Fibroblast of lung (primary cell): ENCODE results near the gene C20orf96. TPM values are rescaled to one million over a fixed set of nuclear protein-coding genes. Genes with fewer than 3 reads are reported as not detected.

ENCODE experiments used
- DNase-seq, 2 donors: peaks; one replicate each; pipeline versions ENCODE4 v3.0.0 to v3.0.0-alpha.2; 2010; ENCODE audit warnings: low read depth in 2 of 2
- H2AFZ ChIP-seq: 2 replicates; pipeline ENCODE4 v1.5.1; 2012; ENCODE audit warnings: low read length, control low read depth, inconsistent platforms
- H3K27ac ChIP-seq: 2 replicates; pipeline ENCODE4 v1.5.1; 2011; ENCODE audit warnings: low read length, control low read depth; ENCODE audit not compliant: insufficient read depth
- H3K27me3 ChIP-seq: 2 replicates; pipeline ENCODE4 v1.5.1; 2011; ENCODE audit warnings: mild to moderate bottlenecking, low read length; ENCODE audit not compliant: control insufficient read depth, insufficient read depth
- H3K36me3 ChIP-seq: 2 replicates; pipeline ENCODE4 v1.5.1; 2011; ENCODE audit warnings: low read length; ENCODE audit not compliant: control insufficient read depth, insufficient read depth
- H3K4me1 ChIP-seq: 2 replicates; pipeline ENCODE4 v1.5.1; 2011; ENCODE audit warnings: low read length; ENCODE audit not compliant: control insufficient read depth, insufficient read depth; ENCODE audit errors: extremely low read depth
- H3K4me2 ChIP-seq: 2 replicates; pipeline ENCODE4 v1.5.1; 2011; ENCODE audit warnings: low read length, control low read depth; ENCODE audit not compliant: insufficient read depth; ENCODE audit errors: extremely low read depth
- H3K4me3 ChIP-seq, 4 experiments: fragments of 200-600 bp in 1 of 4; sonication (generic) in 1 of 4; replicated peaks in 1 of 4; 2 replicates each; pipeline ENCODE4 v1.5.1; 2011 to 2016; ENCODE audit warnings: low read length in 4 of 4, low read depth in 3 of 4, mild to moderate bottlenecking in 3 of 4, control low read depth in 2 of 4, inconsistent platforms in 1 of 4, mixed read lengths in 1 of 4; ENCODE audit not compliant: insufficient read depth in 1 of 4; ENCODE audit errors: control extremely low read depth in 1 of 4
- H3K79me2 ChIP-seq: 2 replicates; pipeline ENCODE4 v1.5.1; 2012; ENCODE audit warnings: mild to moderate bottlenecking, low read length, inconsistent platforms; ENCODE audit not compliant: control insufficient read depth, insufficient read depth
- H3K9ac ChIP-seq: 2 replicates; pipeline ENCODE4 v1.5.1; 2011; ENCODE audit warnings: mild to moderate bottlenecking, low read length, control low read depth; ENCODE audit not compliant: insufficient read depth
- H3K9me3 ChIP-seq: 2 replicates; pipeline ENCODE4 v1.5.1; 2012; ENCODE audit warnings: low read depth, low read length; ENCODE audit not compliant: control insufficient read depth, insufficient read depth
- H4K20me1 ChIP-seq: 2 replicates; pipeline ENCODE4 v1.5.1; 2011; ENCODE audit warnings: low read length; ENCODE audit not compliant: control insufficient read depth, insufficient read depth; ENCODE audit errors: extremely low read depth
- EZH2 ChIP-seq: IDR thresholded peaks from 2 replicates; pipeline ENCODE4 v1.5.1; 2012; ENCODE audit warnings: low read length, control low read depth, mild to moderate bottlenecking; ENCODE audit errors: missing control alignments
- polyA plus RNA-seq, 2 donors: library from polyadenylated mRNA; depleted of rRNA in 1 of 2; stranded (reverse) in 1 of 2; unstranded in 1 of 2; fragments of >200 nt; gene quantifications; 2 replicates each; pipeline ENCODE4 v1.2.1, GENCODE V29; 2011 to 2012; ENCODE audit warnings: missing spikeins in 1 of 2
- total RNA-seq: library from RNA; depleted of rRNA; stranded (reverse); fragments of >200 nt; gene quantifications from 2 replicates; pipeline ENCODE4 v1.2.1, GENCODE V29; 2014
- TF ChIP-seq, protein P1 (sequence below), 2 donors: IDR thresholded peaks in 1 of 2; conservative IDR thresholded peaks in 1 of 2; 1 replicate in 1 of 2; 2 replicates in 1 of 2; pipeline ENCODE4 v1.5.1; 2011 to 2012; ENCODE audit warnings: low read length in 2 of 2, control low read depth in 1 of 2, inconsistent platforms in 1 of 2, low read depth in 1 of 2, mild to moderate bottlenecking in 1 of 2

Gene C20orf96
- total and polyA plus RNA-seq, 2 donors (not counting 1 experiment from before 2014, with no cell fraction given): 4.8 to 8.9 TPM

DNA sequence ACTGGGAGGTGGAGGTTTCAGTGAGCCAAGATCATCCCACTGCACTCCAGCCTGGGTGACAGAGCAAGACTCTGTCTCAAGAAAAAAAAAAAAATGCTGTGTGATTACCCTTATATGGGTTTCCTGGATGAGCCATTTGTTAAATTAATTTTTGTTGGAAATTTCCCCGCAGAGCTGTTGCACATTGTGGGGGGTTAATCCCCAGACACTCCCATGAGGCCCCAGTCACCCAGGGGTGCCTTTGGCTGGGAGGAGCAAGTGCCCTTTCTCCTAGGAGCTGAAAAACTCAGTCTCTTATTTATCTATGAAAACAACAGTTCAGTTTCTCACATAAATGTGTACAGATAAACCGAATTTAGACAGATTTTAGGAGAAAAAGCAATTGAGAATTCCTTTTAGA lies 37.7 kb downstream of the C20orf96 start:
- TF ChIP-seq EZH2: no peak
- TF ChIP-seq, protein P1, sequence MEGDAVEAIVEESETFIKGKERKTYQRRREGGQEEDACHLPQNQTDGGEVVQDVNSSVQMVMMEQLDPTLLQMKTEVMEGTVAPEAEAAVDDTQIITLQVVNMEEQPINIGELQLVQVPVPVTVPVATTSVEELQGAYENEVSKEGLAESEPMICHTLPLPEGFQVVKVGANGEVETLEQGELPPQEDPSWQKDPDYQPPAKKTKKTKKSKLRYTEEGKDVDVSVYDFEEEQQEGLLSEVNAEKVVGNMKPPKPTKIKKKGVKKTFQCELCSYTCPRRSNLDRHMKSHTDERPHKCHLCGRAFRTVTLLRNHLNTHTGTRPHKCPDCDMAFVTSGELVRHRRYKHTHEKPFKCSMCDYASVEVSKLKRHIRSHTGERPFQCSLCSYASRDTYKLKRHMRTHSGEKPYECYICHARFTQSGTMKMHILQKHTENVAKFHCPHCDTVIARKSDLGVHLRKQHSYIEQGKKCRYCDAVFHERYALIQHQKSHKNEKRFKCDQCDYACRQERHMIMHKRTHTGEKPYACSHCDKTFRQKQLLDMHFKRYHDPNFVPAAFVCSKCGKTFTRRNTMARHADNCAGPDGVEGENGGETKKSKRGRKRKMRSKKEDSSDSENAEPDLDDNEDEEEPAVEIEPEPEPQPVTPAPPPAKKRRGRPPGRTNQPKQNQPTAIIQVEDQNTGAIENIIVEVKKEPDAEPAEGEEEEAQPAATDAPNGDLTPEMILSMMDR (conservative IDR thresholded peaks at IDR 0.05 in 1 of 2, IDR thresholded peaks at IDR 0.05 in 1 of 2; ENCODE audit: low read depth in 1 of 2, low read length in 2 of 2): no peak
- Histone ChIP-seq H3K4me3 (no peak overlapping the region), H3K79me2 (no peaks in the 10 kb centered on the region), H3K36me3 (no peaks in the 10 kb centered on the region), H3K27ac (no peak overlapping the region), H2AFZ (no peak overlapping the region), H3K9me3 (no peaks in the 10 kb centered on the region), H3K4me1 (no peaks in the 10 kb centered on the region), H4K20me1 (no peaks in the 10 kb centered on the region), H3K4me2 (no peak overlapping the region), H3K27me3 (peaks cover 3% of the 10 kb centered on the region), H3K9ac (no peak overlapping the region)
- no peak for DNase-seq

DNA sequence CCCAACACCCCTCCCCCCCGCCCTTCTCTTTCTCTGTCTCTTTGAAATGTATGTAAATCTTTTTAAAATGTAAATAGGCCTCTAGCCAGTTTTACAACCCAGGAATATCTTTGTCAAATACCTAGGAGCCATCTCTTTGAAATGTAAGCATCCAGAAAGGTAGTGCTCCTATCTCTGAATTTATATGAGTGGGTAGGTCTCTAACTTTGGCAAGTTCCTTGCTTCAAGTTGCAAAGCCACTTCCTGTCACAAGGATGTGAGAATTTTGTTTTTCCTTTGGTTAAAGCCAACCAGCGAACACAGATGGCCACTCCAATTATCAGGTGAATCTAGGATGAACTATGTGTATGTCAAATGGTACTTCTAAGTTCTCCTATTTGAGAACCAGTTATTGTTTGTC lies 39.2 kb downstream of the C20orf96 start:
- TF ChIP-seq, protein P1 (conservative IDR thresholded peaks at IDR 0.05 in 1 of 2, IDR thresholded peaks at IDR 0.05 in 1 of 2; ENCODE audit: low read depth in 1 of 2, low read length in 2 of 2): no peak
- TF ChIP-seq EZH2: no peak
- no peak overlapping the region for H3K4me2 ChIP-seq
- H3K27me3 ChIP-seq: peaks cover 3% of the 10 kb centered on the region
- H3K79me2 ChIP-seq: no peaks in the 10 kb centered on the region
- H3K4me1 ChIP-seq: no peaks in the 10 kb centered on the region
- H3K36me3 ChIP-seq: no peaks in the 10 kb centered on the region
- H4K20me1 ChIP-seq: no peaks in the 10 kb centered on the region
- no peak for DNase-seq
- no peak overlapping the region for H3K4me3 ChIP-seq
- no peaks in the 10 kb centered on the region for H3K9me3 ChIP-seq
- no peak overlapping the region for H3K27ac ChIP-seq
- no peak overlapping the region for H2AFZ ChIP-seq
- H3K9ac ChIP-seq: no peak overlapping the region

DNA sequence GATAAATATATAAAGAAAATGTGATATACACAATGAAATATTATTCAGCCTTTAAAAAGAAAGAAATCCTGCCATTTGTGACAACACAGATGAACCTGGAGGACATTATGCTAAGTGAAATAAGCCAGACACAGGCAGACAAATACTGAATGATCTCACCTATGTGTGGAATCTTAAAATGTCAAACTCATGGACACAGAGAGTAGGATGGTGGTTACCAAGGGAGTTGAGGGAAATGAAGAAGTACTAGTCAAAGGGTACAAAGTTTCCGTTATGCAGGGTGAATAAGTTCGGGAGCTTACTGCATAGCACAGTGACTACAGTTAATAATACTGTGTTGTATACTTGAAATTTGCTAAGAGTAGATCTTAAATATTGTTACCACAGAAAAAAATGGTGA lies 47.6 kb downstream of the C20orf96 start:
- Histone ChIP-seq H2AFZ (no peak overlapping the region), H3K4me1 (no peaks in the 10 kb centered on the region), H4K20me1 (no peaks in the 10 kb centered on the region), H3K4me3 (no peak overlapping the region), H3K9ac (no peak overlapping the region), H3K9me3 (no peaks in the 10 kb centered on the region), H3K27me3 (peaks cover 3% of the 10 kb centered on the region), H3K4me2 (no peak overlapping the region), H3K79me2 (no peaks in the 10 kb centered on the region), H3K36me3 (no peaks in the 10 kb centered on the region), H3K27ac (no peak overlapping the region)
- no peak for DNase-seq
- TF ChIP-seq EZH2: no peak
- TF ChIP-seq, protein P1 (conservative IDR thresholded peaks at IDR 0.05 in 1 of 2, IDR thresholded peaks at IDR 0.05 in 1 of 2; ENCODE audit: low read depth in 1 of 2, low read length in 2 of 2): no peak
